HL-60/S4 (cell line): ENCODE data around the gene ZNF341.

Source experiments
- in situ Hi-C: fragments of 300-500 bp; cut with MboI; formaldehyde crosslinking; loops from 2 replicates; pipeline ENCODE4 v1.14.3; 2022; ENCODE audit warnings: low sequenced_read_pairs

The ZNF341 gene

DNA sequence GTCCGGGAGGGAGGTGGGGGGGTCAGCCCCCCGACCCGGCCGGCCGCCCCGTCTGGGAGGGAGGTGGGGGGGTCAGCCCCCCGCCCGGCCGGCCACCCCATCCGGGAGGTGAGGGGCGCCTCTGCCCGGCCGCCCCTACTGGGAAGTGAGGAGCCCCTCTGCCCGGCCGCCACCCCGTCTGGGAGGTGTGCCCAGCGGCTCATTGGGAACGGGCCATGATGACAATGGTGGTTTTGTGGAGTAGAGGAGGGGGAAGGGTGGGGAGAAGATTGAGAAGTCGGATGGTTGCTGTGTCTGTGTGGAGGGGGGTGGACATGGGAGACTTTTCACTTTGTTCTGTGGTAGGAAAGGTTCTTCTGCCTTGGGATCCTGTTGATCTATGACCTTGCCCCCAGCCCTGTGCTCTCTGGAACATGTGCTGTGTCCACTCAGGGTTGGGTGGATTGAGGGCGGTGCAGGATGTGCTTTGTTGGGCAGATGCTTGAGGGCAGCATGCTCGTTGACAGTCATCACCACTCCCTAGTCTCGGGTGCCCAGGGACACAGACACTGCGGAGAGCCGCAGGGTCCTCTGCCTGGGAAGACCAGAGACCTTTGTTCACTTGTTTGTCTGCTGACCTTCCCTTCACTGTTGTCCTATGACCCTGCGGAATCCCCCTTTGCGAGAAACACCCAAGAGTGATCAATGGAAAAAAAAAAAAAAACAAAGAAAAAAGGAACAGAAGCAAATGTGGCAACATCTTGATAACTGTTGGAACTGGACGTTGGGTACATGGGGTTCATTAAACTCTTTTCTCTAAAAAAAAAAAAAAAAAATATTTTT, 30.0 kb upstream of the ZNF341 start:
- in situ Hi-C loops: no loop called here

GRCh38 chr20:33702861-33703260, 28.9 kb upstream of the ZNF341 start:
- in situ Hi-C loops: no loop called here

- in situ Hi-C loops: no loop called here
These were observed 28.2 kb upstream of the ZNF341 start for GRCh38 chr20:33703498-33704137.

GRCh38 chr20:33704197-33704924, 27.4 kb upstream of the ZNF341 start:
- in situ Hi-C loops: no loop called here

- in situ Hi-C loops: no loop called here
These were observed 24.1 kb upstream of the ZNF341 start for GRCh38 chr20:33707668-33708067.

- in situ Hi-C loops: no loop called here
These were observed 22.4 kb upstream of the ZNF341 start for GRCh38 chr20:33709398-33709797.

- in situ Hi-C loops: no loop called here
These were observed 21.8 kb upstream of the ZNF341 start for GRCh38 chr20:33709905-33710541.

- in situ Hi-C loops: no loop called here
These were observed 20.9 kb upstream of the ZNF341 start for GRCh38 chr20:33710681-33711445.

GRCh38 chr20:33711446-33711738, 20.4 kb upstream of the ZNF341 start:
- in situ Hi-C loops: no loop called here

DNA sequence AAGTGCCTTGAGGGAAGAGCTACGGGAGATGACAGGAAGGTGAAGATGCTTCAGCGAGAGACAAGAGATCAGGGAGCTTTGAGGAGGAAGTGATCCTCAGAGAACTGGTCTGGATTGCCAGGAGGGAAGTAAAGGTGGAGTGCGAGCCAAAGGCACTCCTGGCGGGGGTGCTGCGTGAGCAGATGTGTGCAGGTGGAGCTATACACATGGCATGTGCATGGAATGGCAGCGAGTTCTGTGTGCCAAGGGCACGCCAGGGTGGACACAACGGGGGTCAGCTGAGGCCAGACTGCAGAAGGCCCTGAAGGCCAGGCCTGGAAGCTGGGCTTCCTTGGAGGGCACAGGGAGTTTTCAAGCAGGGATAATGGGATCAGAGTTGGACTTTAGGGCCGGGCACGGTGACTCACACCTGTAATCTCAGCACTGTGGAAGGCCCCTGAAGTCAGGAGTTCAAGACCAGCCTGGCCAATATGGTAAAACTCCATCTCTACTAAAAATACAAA, 17.9 kb upstream of the ZNF341 start:
- in situ Hi-C loops: no loop called here

DNA sequence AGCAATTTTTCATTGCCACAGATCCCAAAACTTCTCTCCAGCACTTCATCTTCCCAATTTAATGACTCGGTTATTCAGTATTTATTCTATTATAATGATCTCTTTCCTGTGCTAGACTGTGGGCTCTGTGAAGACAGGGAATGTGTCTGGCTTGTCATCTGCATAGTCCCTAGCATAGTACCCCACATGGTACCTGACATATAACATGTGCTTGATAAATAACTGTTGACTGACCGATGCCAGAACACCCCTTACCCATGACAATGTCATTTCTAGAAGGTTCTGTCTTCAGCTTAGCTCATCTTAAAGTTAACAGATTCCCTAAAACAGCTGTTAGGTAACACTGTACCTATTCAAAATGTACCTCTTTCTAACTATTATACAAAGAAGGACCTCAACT, 15.3 kb upstream of the ZNF341 start:
- in situ Hi-C loops: no loop called here

DNA sequence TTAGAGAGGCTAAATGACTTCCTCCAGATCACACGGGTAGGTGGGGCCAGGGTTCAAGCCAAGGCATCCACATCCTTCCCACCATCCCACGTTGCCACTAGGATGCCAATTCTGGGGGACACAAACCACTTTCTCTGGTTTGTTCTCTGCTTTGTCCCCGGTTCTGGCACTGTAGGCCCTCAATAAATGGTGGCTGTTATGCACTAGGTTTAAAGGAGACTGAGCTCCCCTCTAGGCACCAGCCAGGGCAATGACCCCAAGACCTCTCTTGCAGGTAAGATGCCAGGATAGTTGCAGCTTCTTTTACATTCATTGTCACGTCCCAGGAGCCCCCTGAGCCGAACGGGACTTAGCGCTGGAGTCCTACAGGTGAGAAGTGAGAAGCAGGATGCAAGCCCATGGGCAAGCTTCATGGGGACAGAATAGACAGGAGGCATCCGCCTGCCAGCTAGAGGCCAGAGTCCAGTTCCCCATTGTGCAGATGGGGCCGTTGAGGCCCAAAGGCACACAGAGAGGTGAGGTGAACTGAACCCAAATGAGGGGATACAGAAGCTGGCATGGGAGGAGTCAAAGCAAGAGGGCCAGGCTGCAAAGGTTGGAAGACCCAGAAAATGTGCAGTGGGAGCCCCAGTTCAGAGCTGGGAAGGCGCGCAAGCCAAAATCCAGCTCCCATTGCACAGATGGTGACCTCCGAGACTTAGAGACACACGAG, 12.4 kb upstream of the ZNF341 start:
- in situ Hi-C loops: no loop called here

DNA sequence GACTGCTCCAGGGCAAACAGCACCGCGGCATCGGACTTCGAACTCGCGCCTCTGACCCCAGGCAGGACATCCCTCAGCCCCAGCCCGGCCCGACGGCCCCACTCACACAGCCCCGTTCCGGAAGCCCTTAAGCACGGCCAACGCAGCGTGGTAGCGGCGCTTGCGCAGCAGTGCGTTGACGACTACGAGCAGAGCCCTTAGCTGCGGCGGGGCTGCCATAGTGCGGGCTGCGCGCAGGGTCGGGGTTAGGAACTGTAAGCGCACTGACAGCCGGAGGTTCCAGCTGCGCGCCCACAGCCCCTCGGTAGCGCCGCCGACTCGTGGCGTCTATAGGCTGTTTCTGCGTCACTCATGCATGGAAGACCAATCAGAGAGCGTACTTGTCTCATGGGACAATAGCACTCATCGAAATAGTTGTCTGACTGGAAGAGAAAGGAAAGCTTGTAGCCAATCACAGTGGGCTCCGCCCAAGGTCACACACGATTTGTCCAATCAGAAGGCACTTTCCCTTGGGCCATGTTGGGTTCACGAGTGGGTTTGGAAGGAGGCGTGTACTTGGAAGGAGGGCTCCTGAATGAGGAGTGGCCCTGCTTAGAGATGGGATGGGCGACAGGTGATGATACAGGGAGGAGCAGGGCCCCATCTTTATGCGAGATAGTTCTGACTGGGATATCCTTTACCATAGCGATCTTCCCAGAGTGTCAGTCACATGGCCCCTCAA, 11.6 kb upstream of the ZNF341 start, which contains the start of gene PXMP4:
PXMP4 (minus strand) TSS at position 322 of the 721 bp plus-strand sequence; CDS start at position 219, 103 bp downstream.
- in situ Hi-C loops: no loop called here

DNA sequence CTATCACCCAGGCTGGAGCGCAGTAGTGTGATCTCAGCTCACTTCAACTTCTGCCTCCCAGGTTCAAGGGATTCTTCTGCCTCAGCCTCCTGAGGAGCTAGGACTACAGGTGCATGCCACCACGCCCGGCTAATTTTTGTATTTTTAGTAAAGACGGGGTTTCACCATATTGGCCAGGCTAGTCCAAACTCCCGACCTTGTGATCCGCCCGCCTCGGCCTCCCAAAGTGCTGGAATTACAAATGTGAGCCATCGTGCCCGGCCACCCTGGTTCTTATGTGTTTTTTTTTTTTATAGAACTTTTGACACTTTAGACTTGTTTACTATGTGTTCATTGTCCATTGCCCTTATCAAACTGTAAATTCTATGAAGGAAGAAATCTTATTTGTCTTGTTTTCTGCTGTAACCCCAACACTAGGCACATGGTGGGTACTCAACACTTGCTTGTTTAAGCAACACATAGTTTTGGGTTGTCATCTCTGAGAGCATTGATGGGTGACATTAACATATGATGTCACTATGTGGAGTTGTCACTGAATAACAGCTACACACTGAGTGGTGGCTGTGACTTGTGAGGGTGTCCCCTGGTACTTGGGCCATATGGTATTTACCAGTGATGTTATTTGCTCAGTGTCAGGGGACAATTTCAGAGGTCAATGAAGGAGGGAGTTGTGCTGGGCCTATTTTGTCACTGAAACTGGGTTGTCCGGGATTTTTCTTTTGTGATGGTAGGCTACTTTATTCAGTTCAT, 10.2 kb upstream of the ZNF341 start:
- in situ Hi-C loops: no loop called here

GRCh38 chr20:33724439-33725094, 7.2 kb upstream of the ZNF341 start:
- in situ Hi-C loops: no loop called here

- in situ Hi-C loops: no loop called here
These were observed 6.1 kb upstream of the ZNF341 start for GRCh38 chr20:33725607-33726264.

- in situ Hi-C loops: no loop called here
These were observed 4.7 kb upstream of the ZNF341 start for GRCh38 chr20:33727115-33727479.

DNA sequence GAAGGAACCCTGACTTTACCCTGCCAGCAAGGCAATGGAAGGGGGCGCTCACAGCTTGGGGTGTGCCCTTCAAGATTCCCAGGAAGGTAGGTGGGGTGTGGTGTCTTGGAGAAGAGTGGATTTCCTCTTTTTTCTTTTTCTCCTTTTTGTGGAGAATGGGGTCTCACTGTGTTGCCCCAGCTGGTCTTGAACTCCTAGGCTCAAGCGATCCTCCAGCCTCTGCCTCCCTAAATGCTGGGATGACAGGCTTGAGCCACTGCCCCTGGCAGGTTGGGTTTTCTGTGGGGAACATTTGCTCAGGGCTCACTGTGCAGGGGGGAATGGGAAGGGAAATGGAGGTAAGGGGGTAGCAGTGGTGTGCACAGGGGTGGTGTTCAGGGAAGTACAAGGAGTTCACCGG, 4.0 kb upstream of the ZNF341 start:
- in situ Hi-C loops: no loop called here
